A549 treated with CORT108297 at 1 μM for 4 hours (cell line): Measurements from ENCODE around the gene ADNP. TPM values are rescaled to one million over a fixed set of nuclear protein-coding genes. Genes with fewer than 3 reads are reported as not detected.

Experiments used
- total RNA-seq: library from RNA; stranded (reverse); fragments of 200-300 nt; extraction: Qiagen RNA extraction; gene quantifications from 5 replicates; pipeline ENCODE4 v1.2.3, GENCODE V29; 2022

The ADNP gene
- 38.5 to 52.4 TPM (median 40.7 TPM) in 5 replicates for total RNA-seq

GRCh38 chr20:50931306-50932015 lies at the start of gene ADNP:
Gene ADNP (minus strand): TSS chr20:50931437. CDS start chr20:50903996, 27,441 bp downstream.

GRCh38 chr20:50958615-50959542 lies 27.6 kb upstream of the ADNP start, which contains the start of gene MOCS3:
Gene MOCS3 (plus strand): TSS chr20:50958818. CDS start chr20:50958843, 25 bp downstream.

GRCh38 chr20:50957798-50958614 lies 26.8 kb upstream of the ADNP start, which contains the start of gene DPM1:
Gene DPM1 (minus strand): TSS chr20:50958532. CDS start chr20:50958523, 9 bp downstream.

Other genes starting within 250 kb of the ADNP start
- gene RIPOR3, start 239.9 kb downstream of the ADNP start, total RNA-seq, result 0.02 to 0.09 TPM (median 0.06 TPM) in 4 of 5 replicates, not detected in the other
- 2.4 to 3.6 TPM (median 2.8 TPM) in 5 replicates for gene PARD6B, start 199.9 kb downstream of the ADNP start, total RNA-seq
- 27.0 to 32.9 TPM (median 31.1 TPM) in 5 replicates for gene BCAS4, start 136.4 kb downstream of the ADNP start, total RNA-seq
- gene DPM1, start 27.1 kb upstream of the ADNP start, total RNA-seq, result 67.4 to 98.7 TPM (median 70.6 TPM) in 5 replicates
- gene MOCS3, start 27.4 kb upstream of the ADNP start, total RNA-seq, result 5.9 to 7.1 TPM (median 6.1 TPM) in 5 replicates
- 15.0 to 32.1 TPM (median 19.5 TPM) in 5 replicates for gene KCNG1, start 91.7 kb upstream of the ADNP start, total RNA-seq